HG02763 (cell line): ENCODE results near the gene RAD9B.
"Not testable (repeated sequence)": the region's sequence is repeated elsewhere in the genome, so short reads cannot be mapped to it uniquely, and the experiment has no call there.

Source experiments
- ATAC-seq: cut with Tn5 transposase; IDR thresholded peaks from one replicate; pipeline ENCODE4 v1.9.1; 2021; ENCODE audit warnings: mild to moderate bottlenecking, moderate library complexity; ENCODE audit not compliant: unreplicated experiment

Gene RAD9B

GRCh38 chr12:110501752-110502738 lies at the start of gene RAD9B, which contains the start of gene VPS29:
Gene RAD9B, plus strand, starts transcription at chr12:110502331. Its CDS starts 7 bp downstream, at chr12:110502338.
Gene VPS29, minus strand, starts transcription at chr12:110502111. Its CDS starts 60 bp downstream, at chr12:110502051.
- peak; percentile 95 for ATAC-seq

DNA sequence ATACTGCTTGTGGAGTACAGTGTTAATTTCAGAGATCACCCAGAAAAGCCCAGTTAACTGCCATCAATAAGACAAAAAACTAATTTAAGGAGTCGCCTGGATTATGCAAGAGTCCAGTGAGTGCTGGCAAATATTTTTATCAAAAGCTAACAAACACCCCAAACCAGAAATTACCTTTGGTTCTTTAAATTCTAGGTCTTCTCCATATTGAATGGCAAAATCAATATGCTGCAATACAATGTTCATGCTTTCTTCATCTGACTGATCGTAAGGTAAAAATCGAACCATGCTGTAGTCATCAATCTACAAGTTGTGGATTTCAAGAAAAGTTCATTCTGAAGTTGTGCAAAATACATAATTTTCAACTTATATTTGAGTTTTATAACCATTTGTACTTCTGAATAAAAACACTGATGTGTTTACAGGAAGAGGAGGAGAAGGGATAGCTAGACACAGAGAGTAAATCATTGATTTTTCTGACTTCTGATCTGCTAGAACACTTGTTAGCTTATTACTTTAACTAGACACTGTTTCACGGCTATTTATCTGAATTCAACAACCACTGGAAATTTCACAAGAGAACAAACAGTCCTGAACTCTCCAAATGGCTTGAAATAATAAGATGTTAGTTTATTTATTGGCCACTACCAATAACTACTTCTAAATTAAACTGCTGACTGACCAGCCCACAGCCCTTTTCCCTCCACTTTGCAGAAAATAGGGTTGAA lies 48.4 kb upstream of the RAD9B start:
- ATAC-seq, result no peak

DNA sequence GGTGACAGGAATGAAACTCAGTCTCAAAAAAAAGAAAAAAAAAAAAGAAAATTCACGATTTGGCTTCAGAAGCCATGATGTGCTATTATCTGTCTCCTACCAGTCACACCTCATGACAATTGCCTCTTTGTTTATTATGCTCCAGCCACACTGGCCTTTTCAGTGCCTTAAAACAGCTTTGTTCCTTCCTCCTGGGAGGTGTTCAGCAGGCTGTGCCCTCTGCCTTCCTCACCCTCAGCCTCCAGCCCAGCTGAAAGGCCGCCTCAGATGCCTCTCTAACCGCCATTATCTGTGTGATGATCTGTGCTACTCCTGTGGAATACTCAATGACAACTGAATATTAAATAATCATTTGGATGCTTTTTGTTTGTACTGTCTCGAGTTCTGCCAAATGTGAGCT lies 43.4 kb upstream of the RAD9B start:
- no peak for ATAC-seq

DNA sequence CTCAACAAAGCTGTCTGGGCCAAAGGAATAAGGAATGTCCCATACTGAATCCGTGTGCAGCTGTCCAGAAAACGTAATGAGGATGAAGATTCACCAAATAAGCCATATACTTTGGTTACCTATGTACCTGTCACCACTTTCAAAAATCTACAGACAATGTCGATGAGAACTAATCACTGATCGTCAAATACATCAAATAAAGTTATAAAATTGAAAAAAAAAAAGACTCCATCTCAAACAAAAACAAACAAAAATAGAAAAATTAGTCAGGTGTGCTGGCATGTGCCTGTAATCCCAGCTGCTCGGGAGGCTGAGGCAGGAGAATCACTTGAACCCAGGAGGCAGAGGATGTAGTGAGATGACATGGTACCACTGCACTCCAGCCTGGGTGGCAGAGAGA lies 40.9 kb upstream of the RAD9B start:
- ATAC-seq, result not testable (repeated sequence)

DNA sequence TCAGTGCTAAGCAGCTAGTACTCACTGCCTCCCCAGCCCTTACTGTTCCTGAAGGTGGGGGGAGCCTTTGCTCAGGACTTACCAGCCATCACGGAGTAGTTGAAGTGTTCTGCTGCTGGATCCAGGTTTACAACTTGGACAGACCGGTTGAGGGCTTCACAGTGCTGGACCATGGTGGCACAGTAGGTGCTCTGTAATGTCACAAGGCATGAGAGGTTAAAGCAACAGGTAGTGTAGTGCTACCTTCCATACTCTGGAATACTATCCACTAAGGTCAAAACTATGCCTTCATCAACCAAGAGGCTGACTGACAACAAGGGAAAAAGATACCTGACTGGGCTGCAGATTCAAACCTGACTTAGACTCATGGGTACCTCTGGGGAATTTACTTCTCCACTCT lies 37.1 kb upstream of the RAD9B start:
- ATAC-seq, result no peak

DNA sequence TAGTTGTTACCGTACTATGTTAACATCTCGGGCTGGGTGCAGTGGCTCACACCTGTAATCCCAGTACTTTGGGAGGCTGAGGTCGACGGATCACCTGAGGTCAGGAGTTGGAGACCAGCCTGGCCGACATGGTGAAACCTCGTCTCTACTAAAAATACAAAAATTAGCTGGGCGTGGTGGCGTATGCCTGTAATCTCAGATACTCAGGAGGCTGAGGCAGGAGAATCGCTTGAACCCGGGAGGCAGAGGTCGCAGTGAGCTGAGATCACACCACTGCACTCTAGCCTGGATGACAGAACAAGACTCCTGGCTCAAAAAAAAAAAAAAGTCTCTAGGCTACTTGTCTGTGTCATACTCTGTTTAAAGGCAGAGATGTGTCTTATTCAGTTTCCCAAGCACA lies 36.4 kb upstream of the RAD9B start:
- not testable (repeated sequence) for ATAC-seq

GRCh38 chr12:110466791-110467190 lies 35.3 kb upstream of the RAD9B start:
- ATAC-seq, result no peak

DNA sequence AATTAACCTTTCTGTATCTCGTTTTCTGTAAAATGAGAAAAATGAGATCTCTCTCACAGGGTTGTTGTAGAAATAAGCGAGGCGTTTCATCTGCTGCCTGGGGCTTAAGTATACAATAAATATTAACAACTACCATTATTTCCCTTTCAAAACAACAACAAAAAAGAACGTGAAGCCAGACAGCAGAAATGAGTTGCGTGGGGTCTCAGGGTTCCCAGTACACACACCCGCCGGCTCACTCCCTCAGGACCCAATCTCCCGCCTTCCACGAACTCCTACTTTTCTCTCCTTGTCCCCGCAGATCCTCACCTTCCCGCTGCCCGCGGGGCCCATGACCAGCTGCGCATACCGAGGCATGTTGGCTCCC lies 34.3 kb upstream of the RAD9B start:
- ATAC-seq, result no peak

- peak; percentile 76 for ATAC-seq
Measured at GRCh38 chr12:110468214-110469048, 33.7 kb upstream of the RAD9B start, which contains the start of the genes FAM216A and GPN3. Gene FAM216A, plus strand, starts transcription at chr12:110468845. Its CDS starts 31 bp downstream, at chr12:110468876. Gene GPN3, minus strand, starts transcription at chr12:110468257. Its CDS starts 54 bp downstream, at chr12:110468203.

- no peak for ATAC-seq
Measured at GRCh38 chr12:110475426-110475825, 26.7 kb upstream of the RAD9B start.

GRCh38 chr12:110498984-110499706 lies 3.0 kb upstream of the RAD9B start:
- ATAC-seq, result no peak

DNA sequence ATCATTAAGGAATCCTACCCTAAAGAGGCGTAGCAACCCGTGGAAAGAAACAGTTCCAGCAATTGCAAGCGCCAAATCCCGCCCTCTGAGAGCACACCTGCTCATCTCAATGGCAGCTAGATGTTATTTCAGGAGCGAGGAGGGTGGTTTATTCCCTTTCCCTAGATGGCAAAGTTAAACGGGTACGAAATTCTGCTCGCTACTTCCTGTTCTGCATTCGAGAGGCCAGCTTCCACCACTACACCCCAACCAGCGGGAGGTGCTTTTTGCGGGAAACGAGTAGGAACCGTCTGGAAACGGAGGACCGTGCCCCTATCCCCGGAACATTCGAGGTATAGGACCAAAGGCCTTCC lies 756 bp upstream of the RAD9B start:
- no peak for ATAC-seq

GRCh38 chr12:110503432-110503831 lies 1.3 kb downstream of the RAD9B start:
- no peak for ATAC-seq

- ATAC-seq, result no peak
Measured at GRCh38 chr12:110505332-110505731, 3.2 kb downstream of the RAD9B start.

GRCh38 chr12:110508071-110508586 lies 6.0 kb downstream of the RAD9B start:
- no peak for ATAC-seq

GRCh38 chr12:110513842-110514241 lies 11.7 kb downstream of the RAD9B start:
- no peak for ATAC-seq

DNA sequence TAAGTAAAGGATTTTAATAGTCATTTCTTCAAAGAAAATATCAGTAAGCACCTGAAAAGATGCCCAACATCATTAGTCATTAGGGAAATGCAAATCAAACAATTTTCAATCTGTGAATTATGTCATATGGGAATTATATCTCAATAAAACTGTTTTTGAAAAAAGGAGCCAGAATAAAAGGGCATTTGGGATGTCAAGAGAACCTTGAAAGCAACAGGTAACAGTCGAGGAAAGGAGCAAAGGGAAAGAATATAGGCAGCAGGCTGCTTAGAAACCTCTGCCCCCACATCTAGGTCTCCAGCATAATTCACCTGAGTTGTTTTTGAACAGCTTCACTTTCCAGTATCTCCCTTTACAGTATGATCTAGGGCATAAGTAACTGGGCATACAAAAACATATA lies 12.2 kb downstream of the RAD9B start:
- no peak for ATAC-seq

DNA sequence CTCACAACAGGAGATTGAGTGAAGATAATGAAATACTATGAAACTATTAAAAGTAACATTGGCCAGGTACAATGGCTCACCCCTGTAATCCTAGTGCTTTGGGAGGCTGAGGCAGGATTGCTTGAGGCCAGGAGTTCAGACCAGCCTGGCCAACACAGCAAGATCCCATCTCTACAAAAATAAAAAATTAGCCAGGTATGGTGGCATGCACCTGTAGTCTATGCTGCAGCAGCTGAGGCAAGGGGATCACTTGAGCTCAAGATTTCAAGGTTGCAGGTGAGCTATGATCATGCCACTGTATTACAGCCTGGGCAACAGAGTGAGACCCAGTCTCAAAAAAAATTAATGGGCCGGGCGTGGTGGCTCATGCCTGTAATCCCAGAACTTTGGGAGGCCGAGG lies 14.9 kb downstream of the RAD9B start:
- no peak for ATAC-seq

- ATAC-seq, result not testable (repeated sequence)
Measured at GRCh38 chr12:110518014-110518413, 15.9 kb downstream of the RAD9B start.
